WERI-Rb-1 (cell line): Measurements from ENCODE around the gene ZIC2.
A peak's percentile ranks its signal among the peaks of the same experiment; 100 is the strongest.

Experiments used
- DNase-seq: peaks from one replicate; pipeline ENCODE4 v3.0.0-alpha.2; 2020
- H3K27ac ChIP-seq: fragments of 250-450 bp; sonication (Bioruptor Pico); 2 replicates; pipeline ENCODE4 v1.5.1; 2020; ENCODE audit warnings: mild to moderate bottlenecking, moderate library complexity
- H3K27me3 ChIP-seq: fragments of 250-450 bp; sonication (Bioruptor Pico); 2 replicates; pipeline ENCODE4 v1.5.1; 2021; ENCODE audit warnings: mild to moderate bottlenecking, low read depth, moderate library complexity; ENCODE audit not compliant: insufficient read depth, severe bottlenecking
- H3K36me3 ChIP-seq: fragments of 250-450 bp; sonication (Bioruptor Pico); 2 replicates; pipeline ENCODE4 v1.5.1; 2020; ENCODE audit warnings: mild to moderate bottlenecking, moderate library complexity
- H3K4me3 ChIP-seq: 2 replicates; pipeline ENCODE4 v1.5.1; 2011; ENCODE audit warnings: low read depth, mild to moderate bottlenecking, control low read depth, low read length
- H3K9me3 ChIP-seq: fragments of 250-450 bp; sonication (Bioruptor Pico); 2 replicates; pipeline ENCODE4 v1.5.1; 2021; ENCODE audit warnings: mild to moderate bottlenecking, moderate library complexity; ENCODE audit not compliant: severe bottlenecking
- TF ChIP-seq, protein P1 (sequence below): IDR thresholded peaks from 2 replicates; pipeline ENCODE4 v1.5.1; 2011; ENCODE audit warnings: low read depth, mild to moderate bottlenecking, control low read depth, inconsistent platforms, low read length

Gene ZIC2

DNA sequence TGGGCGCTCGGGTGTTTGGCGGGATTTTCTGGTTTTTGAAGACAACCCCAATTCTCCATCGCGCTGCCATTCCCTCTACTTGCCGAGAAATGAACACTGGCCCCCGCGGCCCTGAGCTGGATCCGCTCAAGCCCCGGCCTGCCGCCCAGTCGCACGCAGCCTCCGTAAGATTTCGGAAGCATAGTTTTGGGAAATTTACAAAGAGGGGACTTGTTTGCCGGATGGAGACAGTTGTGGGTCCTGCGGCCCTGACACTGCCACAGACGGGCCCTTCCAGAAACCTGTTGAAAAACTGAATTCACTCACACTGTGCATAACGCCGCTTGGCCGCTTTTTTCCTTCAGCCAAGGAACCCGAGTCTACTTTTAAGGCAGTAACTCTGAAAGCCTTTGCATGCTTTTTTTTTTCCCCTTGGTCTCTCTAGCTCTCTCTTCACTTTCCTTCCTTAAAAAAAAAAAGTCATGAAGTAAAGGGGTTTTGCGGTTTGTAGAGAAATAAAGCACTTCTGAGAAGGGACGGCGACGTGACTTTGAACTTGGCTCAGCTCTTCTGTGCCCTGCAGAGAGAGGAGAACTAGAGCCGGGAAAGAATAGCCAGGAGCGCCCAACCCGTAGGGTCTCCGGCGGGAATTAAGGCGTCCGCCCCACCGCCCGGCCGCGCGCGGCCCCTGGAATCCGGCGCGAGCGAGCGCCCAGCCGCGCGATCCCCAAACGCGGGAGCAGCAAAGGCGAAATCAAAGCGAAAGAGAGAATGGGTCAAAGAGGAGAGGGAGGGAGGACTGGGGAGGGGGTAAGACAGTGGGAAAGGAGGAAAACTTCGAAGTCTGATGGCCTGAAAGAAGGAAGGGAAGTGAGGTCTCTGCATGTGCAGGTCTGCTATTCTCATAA, 3.4 kb upstream of the ZIC2 start:
- no peak for DNase-seq
- H3K36me3 ChIP-seq: peaks cover 6% of the 10 kb centered on the region
- H3K4me3 ChIP-seq: no peak overlapping the region

DNA sequence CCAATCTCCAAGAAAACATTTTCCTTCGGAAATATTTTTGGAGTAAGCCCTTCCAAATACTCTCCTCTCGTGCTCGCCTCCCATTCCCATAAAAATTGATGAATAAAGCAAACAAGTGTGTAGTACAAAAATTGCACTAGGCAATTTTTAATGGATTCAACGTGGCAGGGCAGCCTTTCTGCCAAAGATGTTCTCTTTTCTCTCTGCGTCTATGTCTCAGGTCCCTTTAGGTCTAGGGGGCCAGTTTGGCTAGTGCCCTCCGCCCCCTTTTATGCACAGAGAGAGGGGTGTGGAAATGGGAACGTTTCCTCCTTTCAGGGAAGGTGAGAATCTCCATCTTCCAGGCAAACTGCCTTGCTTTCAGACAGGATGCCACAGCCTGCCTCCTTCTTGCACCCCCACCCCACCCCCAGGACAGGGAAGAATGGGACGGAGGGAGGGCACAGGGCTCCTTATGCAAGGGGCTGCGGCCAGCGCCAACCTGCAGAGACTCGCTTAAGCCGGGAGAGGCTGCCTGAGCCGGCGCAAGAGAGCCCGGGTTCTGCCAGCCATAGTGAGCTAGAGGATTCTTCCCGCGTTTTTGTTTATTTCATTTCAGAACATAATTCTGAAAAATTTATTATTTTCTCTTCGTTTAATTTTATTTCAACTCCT, 2.7 kb upstream of the ZIC2 start:
- DNase-seq: peak; percentile 85
- peak overlapping the region; percentile 62 for H3K4me3 ChIP-seq
- TF ChIP-seq, protein P1, sequence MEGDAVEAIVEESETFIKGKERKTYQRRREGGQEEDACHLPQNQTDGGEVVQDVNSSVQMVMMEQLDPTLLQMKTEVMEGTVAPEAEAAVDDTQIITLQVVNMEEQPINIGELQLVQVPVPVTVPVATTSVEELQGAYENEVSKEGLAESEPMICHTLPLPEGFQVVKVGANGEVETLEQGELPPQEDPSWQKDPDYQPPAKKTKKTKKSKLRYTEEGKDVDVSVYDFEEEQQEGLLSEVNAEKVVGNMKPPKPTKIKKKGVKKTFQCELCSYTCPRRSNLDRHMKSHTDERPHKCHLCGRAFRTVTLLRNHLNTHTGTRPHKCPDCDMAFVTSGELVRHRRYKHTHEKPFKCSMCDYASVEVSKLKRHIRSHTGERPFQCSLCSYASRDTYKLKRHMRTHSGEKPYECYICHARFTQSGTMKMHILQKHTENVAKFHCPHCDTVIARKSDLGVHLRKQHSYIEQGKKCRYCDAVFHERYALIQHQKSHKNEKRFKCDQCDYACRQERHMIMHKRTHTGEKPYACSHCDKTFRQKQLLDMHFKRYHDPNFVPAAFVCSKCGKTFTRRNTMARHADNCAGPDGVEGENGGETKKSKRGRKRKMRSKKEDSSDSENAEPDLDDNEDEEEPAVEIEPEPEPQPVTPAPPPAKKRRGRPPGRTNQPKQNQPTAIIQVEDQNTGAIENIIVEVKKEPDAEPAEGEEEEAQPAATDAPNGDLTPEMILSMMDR: peak; percentile 21; the same call in 1 of the 2 replicates
- H3K9me3 ChIP-seq: no peaks in the 10 kb centered on the region
- peaks cover 33% of the 10 kb centered on the region for H3K27me3 ChIP-seq
- peak overlapping the region; percentile 91 for H3K27ac ChIP-seq
- H3K36me3 ChIP-seq: peaks cover 12% of the 10 kb centered on the region

More for the DNA sequence above, 3.4 kb upstream of the ZIC2 start:
- Histone ChIP-seq H3K27ac (no peak overlapping the region), H3K9me3 (no peaks in the 10 kb centered on the region), H3K27me3 (peaks cover 29% of the 10 kb centered on the region)
- TF ChIP-seq, protein P1: no peak

DNA sequence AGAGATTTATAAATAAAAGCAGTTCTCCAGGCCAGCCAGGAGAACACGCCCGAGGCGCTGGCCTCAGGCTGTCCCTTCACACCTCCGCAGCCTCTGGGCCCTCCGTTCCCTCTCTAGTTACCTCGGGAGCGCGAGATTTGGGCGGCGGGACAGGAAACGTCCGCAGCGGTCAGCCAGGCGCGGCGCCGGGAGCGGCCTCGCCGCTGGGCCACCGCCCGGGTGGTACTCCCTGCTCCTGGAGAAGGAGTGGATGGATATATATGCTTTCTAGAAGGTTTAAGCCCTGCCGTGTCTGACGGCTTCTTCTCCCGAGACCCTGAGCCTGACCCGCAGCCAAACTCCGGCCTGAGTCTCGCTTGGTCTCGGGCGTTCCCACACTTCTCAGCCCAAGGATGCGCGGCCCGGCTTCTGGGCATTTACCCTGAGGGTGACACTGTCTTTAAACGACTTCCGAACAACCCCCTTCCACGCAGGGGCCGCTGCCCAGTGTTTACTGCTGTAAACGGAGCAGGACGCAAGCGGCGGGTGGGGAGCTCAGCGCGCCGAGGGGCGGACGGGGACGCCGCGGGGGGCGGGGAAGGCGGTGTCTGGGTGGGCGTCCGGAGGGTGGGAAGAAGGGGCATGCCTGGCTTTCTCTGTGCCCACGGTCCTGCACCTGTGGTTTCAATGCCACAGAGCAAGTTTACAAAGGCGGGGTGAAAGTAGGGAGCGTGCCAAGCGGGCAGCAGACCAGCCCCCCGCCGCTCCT, 2.0 kb upstream of the ZIC2 start:
- H3K27me3 ChIP-seq: peaks cover 37% of the 10 kb centered on the region
- TF ChIP-seq, protein P1: no peak
- peaks cover 14% of the 10 kb centered on the region for H3K36me3 ChIP-seq
- peak overlapping the region; percentile 62 for H3K4me3 ChIP-seq
- H3K27ac ChIP-seq: peak overlapping the region; percentile 91
- DNase-seq: peak; percentile 74
- no peaks in the 10 kb centered on the region for H3K9me3 ChIP-seq

DNA sequence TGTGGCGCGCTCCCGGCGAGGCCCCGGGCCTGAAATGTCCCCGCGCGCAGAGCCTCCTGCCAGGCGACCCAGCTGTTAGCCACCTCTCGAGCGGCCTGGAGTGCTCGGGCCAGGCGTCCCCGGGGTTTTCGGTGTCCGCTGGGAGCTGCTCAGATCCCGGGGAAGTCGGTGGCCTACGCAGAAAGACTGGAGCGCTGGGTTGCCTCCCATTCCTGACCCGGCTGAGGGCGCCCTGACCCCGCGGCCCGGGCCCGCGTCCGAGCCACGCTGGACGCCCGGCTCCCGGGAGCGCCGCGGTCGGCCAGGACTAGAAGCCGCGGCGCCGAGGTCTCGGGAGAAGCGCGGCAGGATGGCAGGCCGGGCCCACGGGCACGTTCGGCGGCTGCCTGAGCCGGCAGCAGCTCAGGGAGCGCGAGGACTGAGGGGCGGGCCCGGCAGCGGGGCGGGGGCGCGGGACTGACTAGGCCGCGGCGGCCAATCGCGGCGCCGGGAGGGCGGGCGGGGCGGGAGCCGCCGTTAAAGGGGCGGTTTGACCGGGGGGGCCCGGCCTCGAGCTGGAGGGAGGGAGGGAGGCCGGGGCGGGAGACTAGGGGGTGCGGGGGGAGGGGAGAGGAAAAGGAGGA, 1.3 kb upstream of the ZIC2 start:
- peak overlapping the region; percentile 74 for H3K4me3 ChIP-seq
- TF ChIP-seq, protein P1: peak; percentile 26; the same call in 1 of the 2 replicates
- H3K9me3 ChIP-seq: no peaks in the 10 kb centered on the region
- peaks cover 38% of the 10 kb centered on the region for H3K27me3 ChIP-seq
- H3K27ac ChIP-seq: peak overlapping the region; percentile 98
- H3K36me3 ChIP-seq: peaks cover 20% of the 10 kb centered on the region
- DNase-seq: peak; percentile 96
